Bronchial smooth muscle cell (primary cell): ENCODE data around the gene GAS2L3. TPM values are rescaled to one million over a fixed set of nuclear protein-coding genes. Genes with fewer than 3 reads are reported as not detected.

Source experiments
- total RNA-seq: library from RNA; depleted of rRNA; stranded (reverse); fragments of >200 nt; gene quantifications from 2 replicates; pipeline ENCODE4 v1.2.1, GENCODE V29; 2014

The GAS2L3 gene
- 12.8 and 12.9 TPM in 2 replicates for total RNA-seq

GRCh38 chr12:100573292-100574186 lies at the start of gene GAS2L3:
Gene GAS2L3, plus strand, starts transcription at chr12:100573684. Its CDS starts 21,221 bp downstream, at chr12:100594905.

Other genes with a start within 250 kb of the GAS2L3 start
- 0.16 TPM in 1 of 2 replicates, not detected in the other for gene SLC17A8, start 216.6 kb upstream of the GAS2L3 start, total RNA-seq
- under 0.01 TPM in 1 of 2 replicates, not detected in the other for gene NR1H4, start 99.8 kb upstream of the GAS2L3 start, total RNA-seq
- gene ANO4, start 221.1 kb downstream of the GAS2L3 start, total RNA-seq, result 0.32 and 0.94 TPM in 2 replicates